ENCODE measurements around the gene ASB4.

DNA sequence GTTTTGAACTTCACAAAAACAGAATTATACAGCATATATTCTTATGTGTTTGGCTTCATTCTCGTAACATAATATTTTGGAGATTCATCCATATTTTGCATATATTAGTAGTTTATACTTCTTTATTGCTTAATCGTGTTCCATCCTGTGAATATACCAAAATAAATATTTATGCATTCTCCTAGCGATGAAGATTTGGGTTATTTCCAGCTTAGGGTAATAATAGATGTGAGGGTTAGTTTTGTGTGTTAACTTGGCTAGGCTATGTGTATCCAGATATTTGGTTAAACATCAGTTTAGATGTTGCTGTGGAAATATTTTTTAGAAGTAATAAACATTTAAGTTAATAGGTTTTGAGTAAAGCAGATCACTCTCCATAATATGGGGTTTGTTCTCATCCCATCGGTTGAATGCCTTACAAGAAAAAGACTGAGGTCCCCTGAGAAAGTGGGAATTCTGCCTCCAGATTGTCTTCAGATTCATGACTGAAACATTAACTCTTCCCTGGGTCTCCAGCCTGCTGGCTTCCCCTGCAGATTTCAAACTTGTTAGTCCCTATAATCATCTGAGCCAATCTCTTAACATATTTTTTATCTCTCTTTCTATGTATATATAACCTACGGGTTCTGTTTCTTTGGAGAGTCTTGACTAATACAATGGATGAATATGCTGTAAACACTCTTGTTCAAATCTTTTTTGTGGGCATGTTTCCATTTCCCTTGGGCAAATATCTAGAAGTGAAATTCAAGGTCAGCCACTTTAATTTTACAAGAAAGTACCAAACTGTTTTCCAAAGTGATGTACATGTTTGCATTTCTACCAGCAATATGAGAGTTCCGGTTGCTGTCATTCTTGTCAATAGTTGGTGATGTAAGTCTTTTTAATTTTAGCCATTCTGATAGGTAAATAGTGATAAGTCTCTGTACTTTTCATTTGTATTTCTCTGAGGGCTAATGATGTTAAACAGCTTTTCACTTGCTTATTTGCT lies 61.9 kb downstream of the ASB4 start:
- TF ChIP-seq, protein P1, sequence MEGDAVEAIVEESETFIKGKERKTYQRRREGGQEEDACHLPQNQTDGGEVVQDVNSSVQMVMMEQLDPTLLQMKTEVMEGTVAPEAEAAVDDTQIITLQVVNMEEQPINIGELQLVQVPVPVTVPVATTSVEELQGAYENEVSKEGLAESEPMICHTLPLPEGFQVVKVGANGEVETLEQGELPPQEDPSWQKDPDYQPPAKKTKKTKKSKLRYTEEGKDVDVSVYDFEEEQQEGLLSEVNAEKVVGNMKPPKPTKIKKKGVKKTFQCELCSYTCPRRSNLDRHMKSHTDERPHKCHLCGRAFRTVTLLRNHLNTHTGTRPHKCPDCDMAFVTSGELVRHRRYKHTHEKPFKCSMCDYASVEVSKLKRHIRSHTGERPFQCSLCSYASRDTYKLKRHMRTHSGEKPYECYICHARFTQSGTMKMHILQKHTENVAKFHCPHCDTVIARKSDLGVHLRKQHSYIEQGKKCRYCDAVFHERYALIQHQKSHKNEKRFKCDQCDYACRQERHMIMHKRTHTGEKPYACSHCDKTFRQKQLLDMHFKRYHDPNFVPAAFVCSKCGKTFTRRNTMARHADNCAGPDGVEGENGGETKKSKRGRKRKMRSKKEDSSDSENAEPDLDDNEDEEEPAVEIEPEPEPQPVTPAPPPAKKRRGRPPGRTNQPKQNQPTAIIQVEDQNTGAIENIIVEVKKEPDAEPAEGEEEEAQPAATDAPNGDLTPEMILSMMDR (IDR thresholded peaks at IDR 0.05; ENCODE audit: low read depth, low read length, poor library complexity, severe bottlenecking) = no peak
- no peak for TF ChIP-seq EZH2phosphoT487 (IDR thresholded peaks at IDR 0.05; ENCODE audit: borderline replicate concordance, low read length)

All from DOHH2 (cell line).